Activated naive CD4-positive, alpha-beta T cell treated with Interleukin-2 at 50 U/mL for 16 hours (primary cell): ENCODE results near the gene PRX.

Source experiments
- DNase-seq: peaks from one replicate; pipeline ENCODE4 v3.0.0-alpha.2; 2020

The PRX gene

GRCh38 chr19:40363069-40363468 is 50.1 kb downstream of the PRX start:
- DNase-seq: no peak

- DNase-seq: no peak
These were observed 51.0 kb downstream of the PRX start for GRCh38 chr19:40362160-40362559.

GRCh38 chr19:40360708-40361241 is 52.4 kb downstream of the PRX start:
- no peak for DNase-seq

GRCh38 chr19:40360020-40360707 is 53.0 kb downstream of the PRX start:
- DNase-seq: no peak

GRCh38 chr19:40358773-40359172 is 54.4 kb downstream of the PRX start:
- no peak for DNase-seq

DNA sequence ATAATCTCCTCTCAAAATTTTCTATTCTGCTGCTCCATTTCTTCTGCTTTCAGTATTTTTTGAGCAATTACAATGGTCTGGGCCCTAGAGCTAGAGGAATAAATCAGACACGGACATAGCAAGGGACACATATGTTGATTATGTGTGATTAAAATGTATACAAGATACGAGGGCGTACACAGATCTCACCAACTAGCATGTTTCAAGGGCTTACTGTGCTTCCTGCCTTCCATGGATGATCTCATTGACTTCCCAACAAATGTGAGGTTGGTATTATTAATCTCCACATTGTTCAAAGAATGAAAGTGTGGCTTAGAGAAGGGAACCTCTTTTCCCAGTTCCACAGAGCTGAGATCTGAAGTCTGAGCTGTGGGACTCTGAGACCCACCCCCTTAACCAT is 55.5 kb downstream of the PRX start:
- DNase-seq: no peak

DNA sequence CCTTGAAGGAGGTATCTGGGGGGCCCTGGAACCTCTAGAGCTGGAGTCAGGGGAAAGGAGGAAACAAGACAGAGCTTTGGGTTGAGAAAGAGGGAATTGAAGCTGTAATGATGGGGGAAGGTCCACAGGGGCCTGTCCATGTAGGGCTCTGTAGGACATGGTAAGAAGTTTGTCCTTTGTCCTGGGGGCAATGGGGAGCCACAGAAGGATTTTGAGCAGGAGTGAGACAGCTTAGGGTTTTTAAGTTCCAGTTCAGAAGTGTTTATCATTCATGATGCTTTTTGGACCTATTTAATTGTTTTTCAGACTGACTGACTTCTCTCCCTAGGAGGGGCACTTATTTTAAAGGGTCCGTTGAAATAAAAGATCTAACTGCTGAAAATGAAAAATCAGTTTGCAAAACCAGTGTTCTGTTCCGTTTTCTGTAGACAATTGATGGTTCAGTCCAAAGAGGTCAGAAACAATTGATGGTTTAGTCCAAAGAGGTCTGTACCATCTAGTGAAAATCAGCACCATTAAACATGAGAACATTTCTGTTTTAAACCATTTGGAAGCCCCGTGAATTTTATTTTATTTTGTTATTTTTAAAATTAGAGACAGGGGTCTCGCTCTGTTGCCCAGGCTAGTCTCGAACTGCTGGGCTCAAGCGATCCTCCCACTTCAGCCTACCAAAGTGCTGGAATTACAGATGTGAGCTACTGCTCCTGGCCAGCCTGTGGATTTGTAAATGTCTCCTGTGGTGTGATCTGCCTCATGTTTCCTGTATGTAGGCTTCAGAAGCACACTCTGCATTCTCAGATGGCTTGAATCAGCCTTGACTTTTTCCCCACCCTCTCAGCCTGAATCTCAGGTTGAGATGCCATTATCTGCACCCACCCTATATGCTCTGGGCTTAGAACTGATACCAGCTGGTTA is 56.2 kb downstream of the PRX start:
- no peak for DNase-seq

DNA sequence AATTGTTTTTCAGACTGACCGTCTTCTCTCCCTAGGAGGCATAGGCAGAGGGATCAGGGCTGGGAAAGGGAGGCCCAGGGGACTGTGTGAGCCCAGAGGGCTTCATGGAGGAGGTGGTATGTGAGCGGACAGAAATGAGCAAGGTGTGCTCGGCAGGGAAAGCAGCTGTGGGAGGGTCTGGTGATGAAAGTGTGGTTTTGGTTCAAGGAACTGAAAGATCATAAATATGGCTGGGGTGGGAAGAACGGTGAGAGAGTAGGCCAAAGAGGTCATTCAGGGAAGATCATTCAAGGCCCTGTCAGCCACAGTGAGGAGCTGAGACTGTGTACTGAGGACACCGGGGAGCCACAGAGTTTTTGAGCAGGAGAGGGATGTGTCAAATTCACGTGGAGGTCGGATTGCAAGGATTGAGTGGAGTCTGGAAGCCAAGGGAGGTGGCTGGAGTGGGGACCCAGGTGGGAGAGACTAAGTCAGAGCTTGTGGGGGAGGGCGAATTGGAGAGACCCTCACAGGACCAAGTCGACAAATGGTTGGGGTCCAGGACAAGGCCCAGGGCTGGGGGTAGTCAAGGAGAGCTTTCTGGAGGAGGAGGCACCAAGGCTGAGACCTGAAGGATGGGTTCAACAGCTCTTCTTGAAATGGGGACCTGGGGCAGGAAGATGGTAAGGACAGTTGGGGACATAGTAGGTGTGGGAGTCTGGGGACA is 57.0 kb downstream of the PRX start:
- DNase-seq: no peak

DNA sequence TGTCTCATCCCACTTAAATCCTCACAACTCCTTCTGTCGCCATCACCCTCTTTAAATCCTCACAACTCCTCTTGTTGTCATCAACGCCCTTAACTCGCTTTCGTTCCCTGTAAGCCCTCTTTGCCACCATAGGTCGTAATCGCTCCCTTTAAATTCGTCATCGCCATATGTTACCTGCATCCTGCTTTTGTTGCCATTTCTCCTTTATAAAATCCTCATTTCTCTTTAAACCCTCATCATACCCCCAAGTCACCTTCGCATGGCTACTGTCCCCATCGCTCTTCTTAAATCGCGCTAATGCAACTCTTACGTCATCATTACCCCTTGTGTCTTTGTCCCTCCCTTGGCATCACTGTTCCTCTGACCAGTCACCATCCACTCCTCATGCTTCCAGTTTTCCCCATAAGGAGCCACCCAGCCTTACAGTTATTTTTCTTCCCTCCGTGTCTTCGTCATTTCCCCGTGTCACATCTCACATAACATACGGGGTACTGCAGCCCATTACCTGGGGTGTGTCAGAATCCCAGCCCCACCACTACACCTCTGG is 64.1 kb downstream of the PRX start:
- DNase-seq: no peak

- DNase-seq: peak; percentile 99
These were observed 64.9 kb downstream of the PRX start, which contains the start of the genes C19orf47 and PLD3 for GRCh38 chr19:40348125-40348913. C19orf47 (minus strand) TSS chr19:40348397; CDS start chr19:40341857, 6,540 bp downstream. PLD3 (plus strand) TSS chr19:40348695; CDS start chr19:40366484, 17,789 bp downstream.

DNA sequence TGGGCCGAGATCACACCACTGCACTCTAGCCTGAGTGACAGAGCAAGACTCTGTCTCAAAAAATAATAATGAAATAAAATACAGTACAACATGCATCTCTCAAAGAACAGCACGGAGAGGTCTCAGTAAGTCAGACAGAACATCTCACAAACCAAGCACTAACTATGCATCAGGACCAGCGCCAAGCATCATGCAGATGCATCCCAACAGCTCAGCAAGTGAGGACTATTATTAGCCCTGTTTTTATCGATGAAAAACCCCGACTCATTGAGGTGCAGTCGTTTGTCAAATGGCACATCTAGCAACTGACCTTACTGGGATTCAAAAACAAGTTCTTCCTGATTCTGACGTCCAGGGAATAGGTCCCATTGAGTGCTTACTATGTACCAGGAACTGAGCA is 68.8 kb downstream of the PRX start:
- no peak for DNase-seq
